ENCODE data around the gene MYO7A.

GRCh38 chr11:77262803-77263202, 134.8 kb downstream of the MYO7A start:
- no peak for TF ChIP-seq CTCF (IDR thresholded peaks at IDR 0.05; ENCODE audit: low read depth, low read length, poor library complexity, severe bottlenecking)
- TF ChIP-seq EZH2phosphoT487 (IDR thresholded peaks at IDR 0.05; ENCODE audit: borderline replicate concordance, low read length), result no peak
